ENCODE data around the gene FPR3. TPM values are rescaled to one million over a fixed set of nuclear protein-coding genes. Genes with fewer than 3 reads are reported as not detected.

FPR3 gene
- polyA plus RNA-seq, 1 of the 3 experiments (the other 2 are of a cell fraction), result 0.02 TPM

DNA sequence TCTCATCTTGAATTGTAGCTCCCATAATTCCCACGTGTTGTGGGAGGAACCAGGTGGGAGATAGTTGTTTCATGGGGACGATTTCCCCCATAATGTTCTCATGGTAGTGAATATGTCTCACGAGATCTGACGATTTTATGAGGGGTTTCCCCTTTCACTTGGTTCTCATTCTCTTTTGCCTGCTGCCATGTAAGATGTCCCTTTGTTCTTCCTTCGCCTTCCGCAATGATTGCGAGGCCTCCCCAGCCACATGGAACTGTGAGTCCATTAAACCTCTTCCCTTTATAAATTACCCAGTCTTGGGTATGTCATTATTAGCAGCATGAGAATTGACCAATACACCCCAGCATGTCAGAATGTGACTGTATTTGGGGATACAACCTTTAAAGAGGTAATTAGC, 39.4 kb upstream of the FPR3 start:
- Histone ChIP-seq H3K27me3 (ENCODE audit: insufficient read depth) (peaks cover 40% of the 10 kb centered on the region; the same call in 1 of the 2 replicates), H3K4me2 (no peak overlapping the region), H3K4me3 (ENCODE audit: low read depth in 2 of 2, low read length in 1 of 2) (no peak overlapping the region), H2AFZ (ENCODE audit: low read depth) (no peak overlapping the region), H3K4me1 (ENCODE audit: control insufficient read depth in 1 of 2, insufficient read depth in 2 of 2, low read depth in 1 of 2, low read length in 1 of 2) (no peaks in the 10 kb centered on the region), H3K9me2 (no peaks in the 10 kb centered on the region), H3F3A (replicated peaks; ENCODE audit: insufficient read depth) (no peaks in the 10 kb centered on the region), H3K36me3 (replicated peaks in 1 of 2; ENCODE audit: control insufficient read depth in 1 of 2, insufficient read depth in 2 of 2, low read length in 1 of 2) (no peaks in the 10 kb centered on the region), H4K20me1 (ENCODE audit: insufficient read depth) (no peaks in the 10 kb centered on the region), H3K27ac (ENCODE audit: low read depth in 2 of 2, low read length in 1 of 2) (no peak overlapping the region), H3K9ac (no peak overlapping the region), H3K9me3 (no peaks in the 10 kb centered on the region), H3K79me2 (ENCODE audit: insufficient read depth) (no peaks in the 10 kb centered on the region)
- POLR2A ChIA-PET, result no interaction called here
- DNase-seq, result no peak
- no peak for TF ChIP-seq EZH2phosphoT487 (IDR thresholded peaks at IDR 0.05; ENCODE audit: borderline replicate concordance, low read depth)
- TF ChIP-seq MEF2A (IDR thresholded peaks at IDR 0.05; ENCODE audit: borderline replicate concordance, low read depth), result no peak
- no peak for TF ChIP-seq NRF1 (IDR thresholded peaks at IDR 0.05; ENCODE audit: low read depth, low read length)
- no peak for TF ChIP-seq FOXM1 (IDR thresholded peaks at IDR 0.05; ENCODE audit: low read depth)
- TF ChIP-seq, protein P1, sequence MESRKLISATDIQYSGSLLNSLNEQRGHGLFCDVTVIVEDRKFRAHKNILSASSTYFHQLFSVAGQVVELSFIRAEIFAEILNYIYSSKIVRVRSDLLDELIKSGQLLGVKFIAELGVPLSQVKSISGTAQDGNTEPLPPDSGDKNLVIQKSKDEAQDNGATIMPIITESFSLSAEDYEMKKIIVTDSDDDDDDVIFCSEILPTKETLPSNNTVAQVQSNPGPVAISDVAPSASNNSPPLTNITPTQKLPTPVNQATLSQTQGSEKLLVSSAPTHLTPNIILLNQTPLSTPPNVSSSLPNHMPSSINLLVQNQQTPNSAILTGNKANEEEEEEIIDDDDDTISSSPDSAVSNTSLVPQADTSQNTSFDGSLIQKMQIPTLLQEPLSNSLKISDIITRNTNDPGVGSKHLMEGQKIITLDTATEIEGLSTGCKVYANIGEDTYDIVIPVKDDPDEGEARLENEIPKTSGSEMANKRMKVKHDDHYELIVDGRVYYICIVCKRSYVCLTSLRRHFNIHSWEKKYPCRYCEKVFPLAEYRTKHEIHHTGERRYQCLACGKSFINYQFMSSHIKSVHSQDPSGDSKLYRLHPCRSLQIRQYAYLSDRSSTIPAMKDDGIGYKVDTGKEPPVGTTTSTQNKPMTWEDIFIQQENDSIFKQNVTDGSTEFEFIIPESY (IDR thresholded peaks at IDR 0.05; ENCODE audit: borderline replicate concordance, low read depth), result no peak
- CTCF ChIA-PET, result interaction anchor here (1.7 kb wide), 1 partner anchor 22 kb away, joined by 5 read pairs; no protein-coding TSS in a partner anchor
- whole genome bisulfite sequencing (ENCODE audit: low lambda C conversion rate), result 38% methylated on average over 7 of the region's 7 CpGs

DNA sequence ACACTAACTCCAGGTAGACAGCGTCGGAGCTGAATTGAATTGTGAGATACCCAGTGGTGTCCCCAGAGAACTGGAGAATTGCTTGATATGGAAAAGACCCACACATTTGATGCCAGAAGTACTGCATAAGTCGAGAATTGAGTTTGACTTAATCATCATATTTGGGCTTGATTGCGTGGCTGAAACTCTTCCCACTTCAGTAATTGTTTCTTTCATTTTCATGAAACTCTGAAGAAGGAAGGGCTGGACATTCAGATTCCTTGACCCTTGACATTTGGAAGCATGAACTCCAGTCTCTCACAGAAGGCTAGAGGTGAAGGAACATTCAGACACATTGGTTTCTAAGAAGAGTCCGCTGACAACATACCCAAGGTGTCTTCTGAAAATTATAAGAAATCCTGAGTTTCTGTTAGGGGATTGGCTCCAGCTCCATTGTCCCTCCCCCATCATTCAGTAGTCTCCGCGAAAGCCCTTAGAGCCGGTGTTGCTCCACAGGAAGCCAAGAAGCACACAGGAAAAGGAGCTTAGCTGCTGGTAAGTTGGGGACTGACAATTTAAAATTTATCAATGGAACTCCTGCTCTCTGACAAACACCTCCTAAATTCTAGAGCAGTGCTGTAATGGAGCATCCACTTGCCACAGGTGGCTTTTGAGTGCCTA, 34.1 kb upstream of the FPR3 start, which contains the start of gene FPR2:
TSS of gene FPR2 (plus strand) at position 484 of the 660 bp plus-strand sequence. CDS start 7,479 bp downstream, outside the sequence.
- peaks cover 63% of the 10 kb centered on the region; the same call in 1 of the 2 replicates for H3K27me3 ChIP-seq (ENCODE audit: insufficient read depth)
- H4K20me1 ChIP-seq (ENCODE audit: insufficient read depth), result no peaks in the 10 kb centered on the region
- no peak within 1 kb of the TSS for H3K4me2 ChIP-seq
- H3K27ac ChIP-seq (ENCODE audit: low read depth in 2 of 2, low read length in 1 of 2), result no peak within 1 kb of the TSS
- H3K9ac ChIP-seq, result no peak within 1 kb of the TSS
- POLR2A ChIA-PET, result no interaction called here
- no peak within 1 kb of the TSS for H2AFZ ChIP-seq (ENCODE audit: low read depth)
- DNase-seq, result no peak
- H3K4me1 ChIP-seq (ENCODE audit: control insufficient read depth in 1 of 2, insufficient read depth in 2 of 2, low read depth in 1 of 2, low read length in 1 of 2), result no peaks in the 10 kb centered on the region
- H3K36me3 ChIP-seq (replicated peaks in 1 of 2; ENCODE audit: control insufficient read depth in 1 of 2, insufficient read depth in 2 of 2, low read length in 1 of 2), result no peaks in the 10 kb centered on the region
- H3F3A ChIP-seq (replicated peaks; ENCODE audit: insufficient read depth), result no peaks in the 10 kb centered on the region
- H3K9me3 ChIP-seq, result no peaks in the 10 kb centered on the region
- no peaks in the 10 kb centered on the region for H3K9me2 ChIP-seq
- TF ChIP-seq SIN3A (IDR thresholded peaks at IDR 0.05; ENCODE audit: borderline replicate concordance, low read depth, low read length) (no peak), SMC3 (IDR thresholded peaks at IDR 0.05; ENCODE audit: low read depth, low read length) (no peak), NRF1 (IDR thresholded peaks at IDR 0.05; ENCODE audit: low read depth, low read length) (no peak), FOSL2 (IDR thresholded peaks at IDR 0.05; ENCODE audit: borderline replicate concordance, low read depth) (no peak), YY1 (IDR thresholded peaks at IDR 0.05; ENCODE audit: low read depth) (no peak), POLR2AphosphoS5 (IDR thresholded peaks at IDR 0.05; ENCODE audit: low read depth, low read length) (no peak), CHD2 (IDR thresholded peaks at IDR 0.05; ENCODE audit: low read length, partially characterized antibody) (no peak), RFX5 (IDR thresholded peaks at IDR 0.05; ENCODE audit: low read length) (no peak)
- TF ChIP-seq, protein P2, sequence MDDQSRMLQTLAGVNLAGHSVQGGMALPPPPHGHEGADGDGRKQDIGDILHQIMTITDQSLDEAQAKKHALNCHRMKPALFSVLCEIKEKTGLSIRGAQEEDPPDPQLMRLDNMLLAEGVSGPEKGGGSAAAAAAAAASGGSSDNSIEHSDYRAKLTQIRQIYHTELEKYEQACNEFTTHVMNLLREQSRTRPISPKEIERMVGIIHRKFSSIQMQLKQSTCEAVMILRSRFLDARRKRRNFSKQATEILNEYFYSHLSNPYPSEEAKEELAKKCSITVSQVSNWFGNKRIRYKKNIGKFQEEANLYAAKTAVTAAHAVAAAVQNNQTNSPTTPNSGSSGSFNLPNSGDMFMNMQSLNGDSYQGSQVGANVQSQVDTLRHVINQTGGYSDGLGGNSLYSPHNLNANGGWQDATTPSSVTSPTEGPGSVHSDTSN (IDR thresholded peaks at IDR 0.05), result no peak
- CTCF ChIA-PET, result interaction anchor here (3.5 kb wide), 1 partner anchor 17 kb away, joined by 12 read pairs; no protein-coding TSS in a partner anchor
- 13% methylated on average over 8 of the region's 8 CpGs for WGBS (ENCODE audit: low lambda C conversion rate)
- H3K4me3 ChIP-seq (ENCODE audit: low read depth in 2 of 2, low read length in 1 of 2), result no peak within 1 kb of the TSS
- no peaks in the 10 kb centered on the region for H3K79me2 ChIP-seq (ENCODE audit: insufficient read depth)

Measured in SK-N-SH (cell line).